B cell (primary cell): Measurements from ENCODE around the gene KIF21A. TPM values are rescaled to one million over a fixed set of nuclear protein-coding genes. Genes with fewer than 3 reads are reported as not detected.

ENCODE experiments used
- ATAC-seq: fragments of 200-7000 bp; cut with Tn5 transposase; one replicate; pipeline ENCODE4 v1.10.0; 2021; ENCODE audit warnings: low read depth, mild to moderate bottlenecking, moderate number of reproducible peaks, moderate library complexity
- CTCF ChIA-PET: fragments of 350-600 bp; sonication (Branson Sonifier 250); formaldehyde crosslinking; loops from one replicate; lab custom pipeline; 2021; ENCODE audit warnings: antibody characterized with exemption, inconsistent platforms; lab: Charles Lee
- POLR2A ChIA-PET: fragments of 350-600 bp; sonication (Branson Sonifier 250); formaldehyde crosslinking; loops from one replicate; lab custom pipeline; 2021; ENCODE audit warnings: antibody characterized with exemption; lab: Charles Lee
- DNase-seq: peaks from one replicate; pipeline ENCODE4 v3.0.0; 2013
- H2AFZ ChIP-seq: 2 replicates; pipeline ENCODE4 v1.6.1; 2012; ENCODE audit warnings: mild to moderate bottlenecking, low read depth, low read length; ENCODE audit not compliant: insufficient read depth, poor library complexity, severe bottlenecking
- H3K27ac ChIP-seq, 2 donors: 1 replicate in 1 of 2; 2 replicates in 1 of 2; pipeline ENCODE4 v1.5.1; 2012 to 2013; ENCODE audit warnings: low read length in 2 of 2, mild to moderate bottlenecking in 2 of 2, moderate library complexity in 1 of 2
- H3K27me3 ChIP-seq, 4 experiments: fragments of 200-600 bp in 1 of 4; sonication (generic) in 1 of 4; replicated peaks in 1 of 4; 1 replicate in 2 of 4; 2 replicates in 2 of 4; pipeline versions ENCODE4 v1.6.1 to v1.7.0; 2013 to 2016; ENCODE audit warnings: low read length in 3 of 4, mild to moderate bottlenecking in 2 of 4, mixed read lengths in 1 of 4, moderate library complexity in 1 of 4; ENCODE audit not compliant: insufficient read depth in 4 of 4, control insufficient read depth in 3 of 4; ENCODE audit errors: control extremely low read depth in 1 of 4
- H3K36me3 ChIP-seq, 2 experiments: replicated peaks in 1 of 2; 1 replicate in 1 of 2; 2 replicates in 1 of 2; pipeline versions ENCODE4 v1.6.1 to v1.7.1; 2013; ENCODE audit warnings: low read length in 1 of 2; ENCODE audit not compliant: insufficient read depth in 2 of 2, control insufficient read depth in 1 of 2; ENCODE audit errors: control extremely low read depth in 1 of 2, extremely low read depth in 1 of 2
- H3K4me1 ChIP-seq, 2 donors: fragments of 200-600 bp in 1 of 2; sonication (generic) in 1 of 2; 1 replicate in 1 of 2; 2 replicates in 1 of 2; pipeline versions ENCODE4 v1.5.1 to v1.6.1; 2013 to 2017; ENCODE audit warnings: low read length in 2 of 2; ENCODE audit not compliant: control insufficient read depth in 2 of 2, insufficient read depth in 2 of 2
- H3K4me2 ChIP-seq: replicated peaks from 2 replicates; pipeline ENCODE3; 2012; ENCODE audit warnings: mild to moderate bottlenecking, low read depth, low read length; ENCODE audit not compliant: poor library complexity, severe bottlenecking
- H3K4me3 ChIP-seq, 5 experiments: fragments of 200-600 bp in 1 of 5; sonication (generic) in 1 of 5; 1 replicate in 3 of 5; 2 replicates in 2 of 5; pipeline versions ENCODE4 v1.5.1 to v1.7.0; 2011 to 2016; ENCODE audit warnings: low read length in 4 of 5, mild to moderate bottlenecking in 4 of 5, low read depth in 2 of 5, control low read depth in 1 of 5, moderate library complexity in 1 of 5; ENCODE audit not compliant: insufficient read depth in 1 of 5; ENCODE audit errors: control extremely low read depth in 1 of 5, extremely low read depth in 1 of 5
- H3K79me2 ChIP-seq: fragments of 200-600 bp; sonication (generic); one replicate; pipeline ENCODE4 v1.6.0; 2016; ENCODE audit warnings: low read length; ENCODE audit not compliant: control insufficient read depth, insufficient read depth
- H3K9ac ChIP-seq: fragments of 200-600 bp; sonication (generic); 2 replicates; pipeline ENCODE4 v1.6.1; 2017; ENCODE audit warnings: mild to moderate bottlenecking, low read length, moderate library complexity
- H3K9me3 ChIP-seq, 3 donors: one replicate each; pipeline versions ENCODE4 v1.6.1 to v1.7.1; 2013; ENCODE audit warnings: low read length in 2 of 3; ENCODE audit not compliant: control insufficient read depth in 2 of 3, insufficient read depth in 1 of 3; ENCODE audit errors: control extremely low read depth in 1 of 3
- H4K20me1 ChIP-seq: 2 replicates; pipeline ENCODE4 v1.6.0; 2012; ENCODE audit warnings: mild to moderate bottlenecking, low read length; ENCODE audit not compliant: insufficient read depth, control insufficient read depth, poor library complexity, severe bottlenecking
- H3K27ac Mint-ChIP-seq: one replicate; pipeline ENCODE4 v1.8.0; 2021; ENCODE audit warnings: mixed read lengths
- H3K27me3 Mint-ChIP-seq: one replicate; pipeline ENCODE4 v1.8.0; 2021; ENCODE audit warnings: mixed read lengths
- H3K4me1 Mint-ChIP-seq: one replicate; pipeline ENCODE4 v1.8.0; 2021; ENCODE audit warnings: mixed read lengths
- H3K4me3 Mint-ChIP-seq: one replicate; pipeline ENCODE4 v1.8.0; 2021; ENCODE audit warnings: mixed read lengths
- H3K9me3 Mint-ChIP-seq: one replicate; pipeline ENCODE4 v1.8.0; 2022; ENCODE audit warnings: mixed read lengths; ENCODE audit not compliant: insufficient read depth
- CTCF ChIP-seq: fragments of 200-600 bp; IDR thresholded peaks from one replicate; pipeline ENCODE4 v1.8.0; 2022; ENCODE audit warnings: antibody characterized with exemption, mild to moderate bottlenecking
- EZH2 ChIP-seq: IDR thresholded peaks from 2 replicates; pipeline ENCODE4 v1.6.1; 2012; ENCODE audit warnings: borderline replicate concordance, low read depth, mild to moderate bottlenecking, moderate library complexity, low read length; ENCODE audit not compliant: insufficient read depth, poor library complexity, severe bottlenecking
- WGBS: methylation state at CpG from one replicate; pipeline ENCODE4 v1.1.5; 2013; ENCODE audit warnings: missing lambda C conversion rate; ENCODE audit not compliant: insufficient coverage; 5-methylcytosine and 5-hydroxymethylcytosine counted together
- intact Hi-C: fragments of 100-400 bp; cut with micrococcal nuclease; formaldehyde crosslinking; loops from one replicate; pipeline ENCODE4 v1.10.0; 2022
- polyA plus RNA-seq: library from polyadenylated mRNA; depleted of rRNA; stranded (reverse); fragments of >200 nt; gene quantifications from 2 replicates; pipeline ENCODE4 v1.2.3, GENCODE V29; 2012
- total RNA-seq, 2 donors: library from RNA; stranded (reverse); fragments of 120-200 nt in 1 of 2; gene quantifications; 1 replicate in 1 of 2; 2 replicates in 1 of 2; pipeline versions ENCODE4 v1.2.3 to v1.2.4, GENCODE V29; 2013 to 2022

The KIF21A gene
- total and polyA plus RNA-seq, 2 donors (not counting 1 experiment from before 2014, with no cell fraction given) = 0.33 to 2.2 TPM

GRCh38 chr12:39406262-39406661 lies 36.7 kb downstream of the KIF21A start:
- no peaks in the 10 kb centered on the region for H4K20me1 ChIP-seq
- no peaks in the 10 kb centered on the region for H3K27me3 ChIP-seq
- H3K4me1 ChIP-seq = no peaks in the 10 kb centered on the region
- H3K27ac ChIP-seq = no peak overlapping the region
- H3K9ac ChIP-seq = no peak overlapping the region
- ChIA-PET CTCF (no interaction called here), POLR2A (no interaction called here)
- TF ChIP-seq EZH2 = no peak
- H3K4me3 ChIP-seq = no peak overlapping the region
- H3K79me2 ChIP-seq = no peaks in the 10 kb centered on the region
- intact Hi-C loops = no loop called here
- Mint-ChIP-seq H3K27ac (no peak overlapping the region), H3K4me1 (no peaks in the 10 kb centered on the region), H3K9me3 (no peaks in the 10 kb centered on the region), H3K27me3 (no peaks in the 10 kb centered on the region), H3K4me3 (no peak overlapping the region)
- DNase-seq = no peak
- no peak overlapping the region for H2AFZ ChIP-seq
- no peak overlapping the region for H3K4me2 ChIP-seq
- ATAC-seq = no peak
- no peaks in the 10 kb centered on the region for H3K9me3 ChIP-seq
- H3K36me3 ChIP-seq = no peaks in the 10 kb centered on the region

- no peaks in the 10 kb centered on the region for H3K79me2 ChIP-seq
- intact Hi-C loops = no loop called here
- H3K36me3 ChIP-seq = no peaks in the 10 kb centered on the region
- TF ChIP-seq CTCF (no peak), EZH2 (no peak)
- DNase-seq = no peak
- H3K9me3 Mint-ChIP-seq = no peaks in the 10 kb centered on the region
- whole genome bisulfite sequencing = 100% methylated on average over 1 of the region's 3 CpGs
- no peak overlapping the region for H3K4me2 ChIP-seq
- no peaks in the 10 kb centered on the region for H3K9me3 ChIP-seq
- H3K27ac Mint-ChIP-seq = no peak overlapping the region
- H3K4me1 Mint-ChIP-seq = no peaks in the 10 kb centered on the region
- H3K4me1 ChIP-seq = no peaks in the 10 kb centered on the region
- no peak overlapping the region for H3K27ac ChIP-seq
- no peaks in the 10 kb centered on the region for H4K20me1 ChIP-seq
- ChIA-PET CTCF (no interaction called here), POLR2A (no interaction called here)
- no peak overlapping the region for H3K4me3 Mint-ChIP-seq
- no peak overlapping the region for H3K9ac ChIP-seq
- no peaks in the 10 kb centered on the region for H3K27me3 Mint-ChIP-seq
- no peak overlapping the region for H2AFZ ChIP-seq
- no peak overlapping the region for H3K4me3 ChIP-seq
- ATAC-seq = no peak
- H3K27me3 ChIP-seq = no peaks in the 10 kb centered on the region
These were observed 37.3 kb downstream of the KIF21A start for GRCh38 chr12:39405580-39405979.
